Activated CD8-positive, alpha-beta memory T cell treated with anti-CD3 and anti-CD28 coated beads, Interleukin-2, amount 50 U/mL, for 1 hour (primary cell): ENCODE results near the gene OR2D2.
"Not testable (repeated sequence)": the region's sequence is repeated elsewhere in the genome, so short reads cannot be mapped to it uniquely, and the experiment has no call there.

Experiments used
- DNase-seq: peaks from one replicate; pipeline ENCODE4 v3.0.0-alpha.2; 2020; ENCODE audit errors: extremely low read depth

OR2D2 gene

GRCh38 chr11:6892400-6892799, at the start of gene OR2D2:
Gene OR2D2 (minus strand): TSS chr11:6892500. CDS start chr11:6892500, 0 bp downstream.
- no peak for DNase-seq

GRCh38 chr11:6941970-6942369, 49.7 kb upstream of the OR2D2 start:
- no peak for DNase-seq

- no peak for DNase-seq
Measured at GRCh38 chr11:6932145-6932544, 39.8 kb upstream of the OR2D2 start.

GRCh38 chr11:6931146-6931713, 38.9 kb upstream of the OR2D2 start:
- no peak for DNase-seq

GRCh38 chr11:6928916-6929315, 36.6 kb upstream of the OR2D2 start:
- no peak for DNase-seq

GRCh38 chr11:6927030-6927617, 34.8 kb upstream of the OR2D2 start:
- no peak for DNase-seq

GRCh38 chr11:6926208-6927029, 34.1 kb upstream of the OR2D2 start, which contains the start of gene ZNF215:
Gene ZNF215 (plus strand): TSS chr11:6926426. CDS start chr11:6932273, 5,847 bp downstream.
- no peak for DNase-seq

- no peak for DNase-seq
Measured at GRCh38 chr11:6925636-6926207, 33.4 kb upstream of the OR2D2 start.

GRCh38 chr11:6925007-6925577, 32.8 kb upstream of the OR2D2 start:
- no peak for DNase-seq

GRCh38 chr11:6920702-6921101, 28.4 kb upstream of the OR2D2 start, which contains the start of gene OR2D3:
Gene OR2D3 (plus strand): TSS chr11:6921002. CDS start chr11:6921002, 0 bp downstream.
- no peak for DNase-seq

- no peak for DNase-seq
Measured at GRCh38 chr11:6919698-6920097, 27.4 kb upstream of the OR2D2 start.

- no peak for DNase-seq
Measured at GRCh38 chr11:6911948-6912347, 19.6 kb upstream of the OR2D2 start.

GRCh38 chr11:6911378-6911777, 19.1 kb upstream of the OR2D2 start:
- DNase-seq: no peak

GRCh38 chr11:6904804-6905203, 12.5 kb upstream of the OR2D2 start:
- DNase-seq: not testable (repeated sequence)

GRCh38 chr11:6900327-6900999, 8.2 kb upstream of the OR2D2 start:
- DNase-seq: no peak

GRCh38 chr11:6898911-6899310, 6.6 kb upstream of the OR2D2 start:
- DNase-seq: no peak

GRCh38 chr11:6895010-6895409, 2.7 kb upstream of the OR2D2 start:
- DNase-seq: no peak

- DNase-seq: no peak
Measured at GRCh38 chr11:6894097-6894496, 1.8 kb upstream of the OR2D2 start.

GRCh38 chr11:6889835-6890234, 2.5 kb downstream of the OR2D2 start:
- DNase-seq: no peak

- no peak for DNase-seq
Measured at GRCh38 chr11:6888830-6889229, 3.5 kb downstream of the OR2D2 start.

GRCh38 chr11:6887711-6888110, 4.6 kb downstream of the OR2D2 start:
- DNase-seq: not testable (repeated sequence)

GRCh38 chr11:6882751-6883150, 9.5 kb downstream of the OR2D2 start:
- DNase-seq: no peak
